ENCODE measurements around the gene HTATSF1. TPM values are rescaled to one million over a fixed set of nuclear protein-coding genes. Genes with fewer than 3 reads are reported as not detected.

The HTATSF1 gene
- total RNA-seq, 1 donor, result 35.0 TPM

Small RNA genes within 50 kb of the gene (small RNA-seq; reads per million reads assigned to genes)
- not detected for gene MIR934

Other genes with a start within 250 kb of the HTATSF1 start
- gene MAP7D3, start 246.2 kb upstream of the HTATSF1 start, total RNA-seq, result 14.5 and 19.9 TPM in 2 replicates
- gene ADGRG4, start 196.6 kb upstream of the HTATSF1 start, total RNA-seq, result not detected in 2 replicates
- not detected in 2 replicates for gene BRS3, start 9.6 kb upstream of the HTATSF1 start, total RNA-seq
- gene VGLL1, start 34.6 kb downstream of the HTATSF1 start, total RNA-seq, result not detected in 2 replicates
- not detected in 2 replicates for gene CD40LG, start 150.6 kb downstream of the HTATSF1 start, total RNA-seq